CD14-positive monocyte (primary cell): Measurements from ENCODE around the gene OLFM1. TPM values are rescaled to one million over a fixed set of nuclear protein-coding genes. Genes with fewer than 3 reads are reported as not detected.

Experiments used
- DNase-seq, 3 donors: peaks; one replicate each; pipeline ENCODE4 v3.0.0-alpha.2; 2011 to 2022
- H2AFZ ChIP-seq: 2 replicates; pipeline ENCODE4 v1.6.0; 2012; ENCODE audit warnings: mild to moderate bottlenecking, low read depth, low read length, inconsistent platforms; ENCODE audit not compliant: insufficient read depth, poor library complexity, severe bottlenecking
- H3K27ac ChIP-seq, 2 donors: 1 replicate in 1 of 2; 2 replicates in 1 of 2; pipeline ENCODE4 v1.5.1; 2012 to 2013; ENCODE audit warnings: low read length in 2 of 2, control low read depth in 1 of 2, inconsistent platforms in 1 of 2, low read depth in 1 of 2, mild to moderate bottlenecking in 1 of 2
- H3K27me3 ChIP-seq, 2 donors: one replicate each; pipeline versions ENCODE4 v1.6.0 to v1.6.1; 2011 to 2013; ENCODE audit warnings: low read length in 2 of 2; ENCODE audit not compliant: control insufficient read depth in 2 of 2, insufficient read depth in 2 of 2
- H3K36me3 ChIP-seq, 2 donors: replicated peaks in 1 of 2; 1 replicate in 1 of 2; 2 replicates in 1 of 2; pipeline versions ENCODE4 v1.5.1 to v1.6.1; 2012 to 2013; ENCODE audit warnings: low read length in 2 of 2, control low read depth in 1 of 2, inconsistent platforms in 1 of 2, mild to moderate bottlenecking in 1 of 2; ENCODE audit not compliant: insufficient read depth in 2 of 2, control insufficient read depth in 1 of 2
- H3K4me1 ChIP-seq, 2 donors: 1 replicate in 1 of 2; 2 replicates in 1 of 2; pipeline versions ENCODE4 v1.5.1 to v1.6.1; 2012 to 2013; ENCODE audit warnings: low read length in 2 of 2, control low read depth in 1 of 2, inconsistent platforms in 1 of 2, mild to moderate bottlenecking in 1 of 2, moderate library complexity in 1 of 2; ENCODE audit not compliant: insufficient read depth in 2 of 2, control insufficient read depth in 1 of 2
- H3K4me2 ChIP-seq: replicated peaks from 2 replicates; pipeline ENCODE3; 2012; ENCODE audit warnings: low read length, moderate library complexity, mild to moderate bottlenecking; ENCODE audit not compliant: poor library complexity, severe bottlenecking; ENCODE audit errors: extremely low read depth
- H3K4me3 ChIP-seq, 3 experiments: fragments of 200-600 bp in 1 of 3; sonication (generic) in 1 of 3; replicated peaks in 1 of 3; 1 replicate in 2 of 3; 2 replicates in 1 of 3; pipeline ENCODE4 v1.5.1; 2011 to 2013; ENCODE audit warnings: low read length in 3 of 3, mild to moderate bottlenecking in 3 of 3, control low read depth in 2 of 3, low read depth in 2 of 3, inconsistent platforms in 1 of 3, moderate library complexity in 1 of 3
- H3K79me2 ChIP-seq: 2 replicates; pipeline ENCODE4 v1.6.0; 2012; ENCODE audit warnings: mild to moderate bottlenecking, control low read depth, inconsistent platforms, low read length, moderate library complexity; ENCODE audit not compliant: insufficient read depth
- H3K9ac ChIP-seq: 2 replicates; pipeline ENCODE4 v1.6.0; 2017; ENCODE audit warnings: low read length, mild to moderate bottlenecking; ENCODE audit not compliant: insufficient read depth, poor library complexity, severe bottlenecking
- H3K9me3 ChIP-seq, 2 donors: replicated peaks in 1 of 2; 1 replicate in 1 of 2; 2 replicates in 1 of 2; pipeline versions ENCODE4 v1.5.1 to v1.6.1; 2012 to 2013; ENCODE audit warnings: low read length in 2 of 2, control low read depth in 1 of 2; ENCODE audit not compliant: control insufficient read depth in 1 of 2, insufficient read depth in 1 of 2
- H4K20me1 ChIP-seq: 2 replicates; pipeline ENCODE4 v1.6.0; 2012; ENCODE audit warnings: mild to moderate bottlenecking, low read length, control low read depth, moderate library complexity; ENCODE audit not compliant: insufficient read depth
- H3K27ac Mint-ChIP-seq, 7 donors: one replicate each; pipeline ENCODE4 v1.8.0; 2020; ENCODE audit warnings: mild to moderate bottlenecking in 7 of 7, mixed read lengths in 7 of 7, moderate library complexity in 6 of 7, inconsistent platforms in 2 of 7
- H3K27me3 Mint-ChIP-seq, 3 donors: one replicate each; pipeline ENCODE4 v1.8.0; 2021 to 2022; ENCODE audit warnings: low read depth in 3 of 3, mild to moderate bottlenecking in 3 of 3, mixed read lengths in 3 of 3, moderate library complexity in 3 of 3, inconsistent platforms in 1 of 3
- H3K36me3 Mint-ChIP-seq, 2 donors: one replicate each; pipeline ENCODE4 v1.8.0; 2020; ENCODE audit warnings: mixed read lengths in 2 of 2, inconsistent platforms in 1 of 2, mild to moderate bottlenecking in 1 of 2
- H3K4me1 Mint-ChIP-seq: one replicate; pipeline ENCODE4 v1.8.0; 2020; ENCODE audit warnings: mild to moderate bottlenecking, mixed read lengths
- H3K4me3 Mint-ChIP-seq, 2 donors: one replicate each; pipeline ENCODE4 v1.8.0; 2020; ENCODE audit warnings: mild to moderate bottlenecking in 2 of 2, mixed read lengths in 2 of 2, moderate library complexity in 1 of 2
- H3K9me3 Mint-ChIP-seq, 7 donors: one replicate each; pipeline ENCODE4 v1.8.0; 2020 to 2022; ENCODE audit warnings: mixed read lengths in 7 of 7, mild to moderate bottlenecking in 6 of 7, moderate library complexity in 6 of 7, inconsistent platforms in 2 of 7
- WGBS: methylation state at CpG from one replicate; pipeline ENCODE4 v1.1.5; 2013; ENCODE audit warnings: missing lambda C conversion rate; ENCODE audit not compliant: insufficient coverage; 5-methylcytosine and 5-hydroxymethylcytosine counted together
- intact Hi-C, 2 donors: fragments of 100-400 bp; cut with micrococcal nuclease; formaldehyde crosslinking; loops; one replicate each; pipeline versions ENCODE4 v1.15.0 to v1.15.1; 2023
- polyA plus RNA-seq, 3 donors: library from polyadenylated mRNA; depleted of rRNA in 1 of 3; unstranded in 2 of 3; stranded (reverse) in 1 of 3; fragments of 300-500 nt in 2 of 3; fragments of >200 nt in 1 of 3; fragmentation: Illumina TruSeq in 2 of 3; gene quantifications; 1 replicate in 2 of 3; 2 replicates in 1 of 3; pipeline ENCODE4 v1.2.3, GENCODE V29; 2012 to 2021
- TF ChIP-seq, protein P1 (sequence below): fragments of 200-600 bp; IDR thresholded peaks from one replicate; pipeline ENCODE4 v1.8.0; 2022; ENCODE audit warnings: antibody characterized with exemption, mild to moderate bottlenecking

Gene OLFM1
- polyA plus RNA-seq, 3 donors, result 7.6 to 10.9 (median 9.4) TPM

DNA sequence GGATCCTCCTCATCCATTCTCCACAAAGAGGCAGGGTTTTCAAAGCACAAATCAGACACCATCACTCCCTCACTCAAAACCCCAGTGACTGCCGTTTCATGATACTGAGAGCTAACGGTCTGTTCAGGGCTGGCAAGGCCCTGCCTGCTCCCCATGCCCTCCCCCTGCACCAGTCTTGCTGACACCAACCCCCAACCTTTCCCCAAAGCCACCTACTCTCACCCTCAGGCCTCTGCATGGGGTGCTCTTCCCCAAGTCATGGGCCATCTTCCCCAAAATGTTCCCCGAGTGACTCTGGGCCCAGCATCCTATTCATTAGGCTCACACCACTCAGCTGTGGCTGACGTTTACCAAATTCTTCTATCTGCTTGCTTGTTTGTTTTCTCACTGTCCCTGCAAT is 21.7 kb upstream of the OLFM1 start:
- Histone ChIP-seq H3K79me2 (no peaks in the 10 kb centered on the region), H4K20me1 (no peaks in the 10 kb centered on the region), H3K36me3 (no peaks in the 10 kb centered on the region), H3K4me2 (no peak overlapping the region), H3K4me1 (no peaks in the 10 kb centered on the region), H3K9ac (no peak overlapping the region), H3K27ac (no peak overlapping the region), H3K4me3 (no peak overlapping the region), H3K27me3 (peaks cover 0 to 13% of the 10 kb centered on the region in 2 donors), H2AFZ (no peak overlapping the region), H3K9me3 (peaks cover 0 to 16% of the 10 kb centered on the region in 2 donors)
- no peaks in the 10 kb centered on the region for H3K4me1 Mint-ChIP-seq
- DNase-seq, result no peak
- no peak overlapping the region for H3K27ac Mint-ChIP-seq
- H3K9me3 Mint-ChIP-seq, result peaks cover 15 to 23% (median 18%) of the 10 kb centered on the region in 7 donors
- WGBS, result 79% methylated on average over 4 of the region's 4 CpGs
- no peak overlapping the region for H3K4me3 Mint-ChIP-seq
- no peaks in the 10 kb centered on the region for H3K36me3 Mint-ChIP-seq
- intact Hi-C loops, result no loop called here
- peaks cover 7 to 39% (median 28%) of the 10 kb centered on the region in 3 donors for H3K27me3 Mint-ChIP-seq
- TF ChIP-seq, protein P1, sequence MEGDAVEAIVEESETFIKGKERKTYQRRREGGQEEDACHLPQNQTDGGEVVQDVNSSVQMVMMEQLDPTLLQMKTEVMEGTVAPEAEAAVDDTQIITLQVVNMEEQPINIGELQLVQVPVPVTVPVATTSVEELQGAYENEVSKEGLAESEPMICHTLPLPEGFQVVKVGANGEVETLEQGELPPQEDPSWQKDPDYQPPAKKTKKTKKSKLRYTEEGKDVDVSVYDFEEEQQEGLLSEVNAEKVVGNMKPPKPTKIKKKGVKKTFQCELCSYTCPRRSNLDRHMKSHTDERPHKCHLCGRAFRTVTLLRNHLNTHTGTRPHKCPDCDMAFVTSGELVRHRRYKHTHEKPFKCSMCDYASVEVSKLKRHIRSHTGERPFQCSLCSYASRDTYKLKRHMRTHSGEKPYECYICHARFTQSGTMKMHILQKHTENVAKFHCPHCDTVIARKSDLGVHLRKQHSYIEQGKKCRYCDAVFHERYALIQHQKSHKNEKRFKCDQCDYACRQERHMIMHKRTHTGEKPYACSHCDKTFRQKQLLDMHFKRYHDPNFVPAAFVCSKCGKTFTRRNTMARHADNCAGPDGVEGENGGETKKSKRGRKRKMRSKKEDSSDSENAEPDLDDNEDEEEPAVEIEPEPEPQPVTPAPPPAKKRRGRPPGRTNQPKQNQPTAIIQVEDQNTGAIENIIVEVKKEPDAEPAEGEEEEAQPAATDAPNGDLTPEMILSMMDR, result no peak

DNA sequence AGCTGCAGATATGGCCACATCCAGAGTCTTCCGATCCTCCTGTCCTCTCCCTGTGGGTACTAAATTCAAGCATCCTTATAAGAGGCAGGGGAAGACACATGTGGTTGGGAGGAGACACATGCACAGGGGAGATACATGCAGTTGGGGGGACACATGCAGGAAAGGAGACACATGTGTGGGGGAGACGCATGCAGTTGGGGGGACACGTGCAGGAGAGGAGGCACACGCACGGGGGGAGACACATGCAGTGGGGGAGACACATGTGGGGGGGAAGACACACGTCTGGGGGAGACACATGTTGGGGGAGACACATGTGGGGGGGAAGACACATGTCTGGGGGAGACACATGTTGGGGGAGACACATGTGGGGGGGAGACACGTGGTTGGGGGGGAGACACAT is 21.2 kb upstream of the OLFM1 start:
- Mint-ChIP-seq H3K27ac (no peak overlapping the region), H3K4me3 (no peak overlapping the region), H3K36me3 (no peaks in the 10 kb centered on the region), H3K4me1 (no peaks in the 10 kb centered on the region), H3K9me3 (peaks cover 15 to 24% (median 18%) of the 10 kb centered on the region in 7 donors), H3K27me3 (peaks cover 9 to 36% (median 26%) of the 10 kb centered on the region in 3 donors)
- Histone ChIP-seq H3K4me2 (no peak overlapping the region), H3K9me3 (peaks cover 0 to 16% of the 10 kb centered on the region in 2 donors), H3K27me3 (peaks cover 0 to 13% of the 10 kb centered on the region in 2 donors), H4K20me1 (no peaks in the 10 kb centered on the region), H2AFZ (no peak overlapping the region), H3K79me2 (no peaks in the 10 kb centered on the region), H3K36me3 (no peaks in the 10 kb centered on the region), H3K4me3 (no peak overlapping the region), H3K4me1 (no peaks in the 10 kb centered on the region), H3K27ac (no peak overlapping the region), H3K9ac (no peak overlapping the region)
- no peak for DNase-seq
- TF ChIP-seq, protein P1, result no peak
- 50% methylated on average over 1 of the region's 7 CpGs for WGBS
- intact Hi-C loops, result no loop called here
